Erythroblast (primary cell): Measurements from ENCODE around the gene L3MBTL4.

Source experiments
- GATA1 ChIP-seq: IDR thresholded peaks from 2 replicates; pipeline ENCODE4 v1.6.1; 2011; ENCODE audit warnings: low read depth, mild to moderate bottlenecking, control low read depth, low read length, moderate library complexity
- POLR2A ChIP-seq: IDR thresholded peaks from 2 replicates; pipeline ENCODE4 v1.6.1; 2011; ENCODE audit warnings: mild to moderate bottlenecking, low read length

DNA sequence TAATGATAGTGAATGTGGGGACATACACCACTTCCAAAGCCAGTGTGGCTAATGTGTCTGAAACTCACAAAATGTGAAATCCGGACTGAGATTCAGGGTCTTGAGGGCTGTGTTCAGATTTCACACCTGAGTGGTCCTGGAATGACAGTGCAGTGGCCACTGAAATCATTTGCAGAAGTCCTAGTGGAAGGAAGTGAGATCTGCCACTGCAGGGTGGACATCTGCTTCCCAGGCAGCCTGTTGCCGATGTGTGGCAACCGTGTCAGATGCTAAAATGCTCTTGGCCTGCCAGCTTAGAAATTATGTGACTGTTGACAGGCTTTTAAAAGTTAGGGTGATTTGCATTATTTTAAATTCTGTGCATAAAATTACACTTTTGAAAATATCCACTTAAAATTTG is 441.6 kb downstream of the L3MBTL4 start:
- no peak for TF ChIP-seq POLR2A
- no peak for TF ChIP-seq GATA1
